Activated CD4-positive, alpha-beta T cell treated with anti-CD3 and anti-CD28 coated beads for 24 hours (primary cell): ENCODE measurements around the gene LRRC74B.
"Not testable (repeated sequence)": the region's sequence is repeated elsewhere in the genome, so short reads cannot be mapped to it uniquely, and the experiment has no call there.

Experiments
- DNase-seq, 2 donors: peaks; one replicate each; pipeline ENCODE4 v3.0.0-alpha.2; 2020; ENCODE audit warnings: low read depth in 2 of 2

LRRC74B gene

DNA sequence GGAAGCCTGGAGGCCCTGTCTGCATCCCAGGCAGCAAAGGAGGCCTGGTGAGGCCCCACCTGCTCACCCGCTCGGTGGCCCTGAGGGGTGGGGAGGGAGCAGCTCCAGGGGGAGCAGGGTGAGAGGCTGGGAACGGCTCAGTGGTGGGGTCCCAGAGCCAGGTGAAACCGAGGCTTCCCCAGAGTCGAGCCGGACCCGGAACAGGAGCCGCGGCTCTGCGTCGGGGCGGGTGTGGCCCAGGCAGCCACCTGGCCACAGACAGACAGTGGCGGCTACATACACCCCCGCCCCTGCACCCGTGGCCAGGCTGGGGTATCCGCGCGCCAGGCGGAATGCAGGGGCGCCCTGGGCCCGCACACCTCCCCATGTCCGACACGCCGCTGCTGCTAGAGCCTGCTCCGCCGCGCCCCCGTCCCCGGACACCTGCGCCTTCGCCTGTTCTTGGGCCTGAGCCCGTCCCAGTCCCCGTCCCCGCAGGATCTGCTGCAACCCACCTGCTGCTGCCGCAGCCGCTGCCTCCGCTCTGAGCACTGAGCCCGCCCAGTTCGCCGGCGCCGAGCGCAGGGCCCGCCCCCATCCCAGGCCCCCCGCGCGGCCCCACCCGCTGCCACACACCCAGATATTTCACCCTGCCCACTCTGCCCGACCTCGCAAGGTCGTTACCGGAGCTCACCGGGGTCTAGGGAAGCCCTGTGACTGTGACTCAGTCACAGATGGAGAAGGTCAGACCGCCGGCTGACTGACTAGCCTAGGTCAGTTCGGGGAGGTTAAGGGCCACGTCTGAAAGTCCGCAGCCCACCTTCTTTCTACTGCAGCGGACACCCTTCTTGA lies 13.5 kb upstream of the LRRC74B start, which contains the start of gene SLC7A4:
Gene SLC7A4, minus strand, starts transcription at position 525 of the 831 bp plus-strand sequence. CDS start 749 bp downstream, outside the sequence.
- DNase-seq, result no peak

DNA sequence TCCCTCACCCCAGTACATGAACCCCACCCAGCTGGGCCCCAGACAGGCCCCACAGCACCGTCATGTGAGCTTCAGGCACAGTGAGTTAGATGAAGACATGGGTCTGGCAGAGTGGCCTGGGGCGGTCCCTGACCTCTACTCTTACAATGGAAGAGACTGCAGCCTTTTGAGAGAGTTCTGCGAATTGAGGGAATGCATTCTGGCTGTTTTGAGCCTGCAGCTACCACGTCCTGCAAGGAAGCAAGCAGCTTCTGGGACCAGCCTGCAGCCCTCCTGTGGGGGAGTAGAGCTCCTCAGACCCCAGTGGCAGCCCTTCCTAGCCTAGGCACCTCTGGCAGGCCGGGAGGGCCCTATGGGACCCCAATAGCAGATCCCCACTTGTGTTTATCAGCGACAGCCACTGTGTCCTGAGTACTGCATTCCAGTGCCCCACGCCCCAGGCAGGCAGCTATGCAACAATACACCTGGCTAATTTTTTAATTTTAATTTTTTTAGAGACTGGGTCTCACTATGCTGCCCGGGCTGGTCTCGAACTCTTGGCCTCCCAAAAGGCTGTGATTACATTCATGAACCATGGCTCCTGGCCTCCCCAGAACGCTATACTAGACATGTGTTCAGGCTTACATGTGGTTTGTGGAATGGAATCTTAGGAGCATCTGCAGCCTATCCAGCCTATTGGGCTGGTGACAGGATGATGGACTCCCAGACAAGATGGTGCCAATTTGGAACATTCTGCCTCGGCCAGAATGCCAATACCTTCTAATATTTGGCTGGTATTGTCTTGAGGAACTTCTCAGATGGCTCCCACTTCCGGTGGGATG lies 12.7 kb upstream of the LRRC74B start:
- no peak for DNase-seq

DNA sequence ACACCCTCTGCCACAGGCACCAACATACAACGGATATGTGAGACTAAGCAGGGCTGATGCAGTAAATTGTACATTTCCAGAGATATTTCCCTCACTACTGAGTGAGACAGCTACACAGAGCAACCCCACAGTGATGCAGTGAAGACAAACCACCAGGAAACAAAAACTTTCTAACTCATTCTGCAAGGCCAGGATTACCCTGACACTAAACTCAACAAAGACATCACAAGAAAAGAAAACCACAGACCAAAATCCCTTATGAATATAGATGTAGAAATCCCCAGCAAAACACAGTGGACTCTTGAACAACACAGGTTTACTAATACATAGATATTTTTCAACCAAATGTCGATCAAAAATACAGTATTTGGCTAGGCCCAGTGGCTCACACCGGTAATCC lies 11.9 kb upstream of the LRRC74B start:
- DNase-seq, result no peak

DNA sequence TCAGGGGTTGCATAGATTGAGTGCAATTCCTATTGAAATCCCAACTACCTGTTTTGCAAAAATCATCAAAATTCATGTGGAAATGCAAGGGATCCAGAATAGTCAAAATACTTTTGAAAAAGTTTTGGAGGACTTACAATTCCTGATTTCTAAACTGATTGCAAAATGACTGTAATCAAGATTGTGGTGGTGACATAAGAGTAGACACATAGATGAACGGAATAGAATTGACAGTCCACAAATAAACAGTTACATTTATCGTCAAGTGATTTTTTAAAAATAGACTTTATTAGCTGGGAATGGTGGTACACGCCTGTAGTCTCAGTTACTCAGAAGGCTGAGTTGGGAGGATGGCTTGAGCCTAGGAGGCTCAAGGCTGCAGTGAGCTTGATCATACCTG lies 10.8 kb upstream of the LRRC74B start:
- DNase-seq, result no peak

DNA sequence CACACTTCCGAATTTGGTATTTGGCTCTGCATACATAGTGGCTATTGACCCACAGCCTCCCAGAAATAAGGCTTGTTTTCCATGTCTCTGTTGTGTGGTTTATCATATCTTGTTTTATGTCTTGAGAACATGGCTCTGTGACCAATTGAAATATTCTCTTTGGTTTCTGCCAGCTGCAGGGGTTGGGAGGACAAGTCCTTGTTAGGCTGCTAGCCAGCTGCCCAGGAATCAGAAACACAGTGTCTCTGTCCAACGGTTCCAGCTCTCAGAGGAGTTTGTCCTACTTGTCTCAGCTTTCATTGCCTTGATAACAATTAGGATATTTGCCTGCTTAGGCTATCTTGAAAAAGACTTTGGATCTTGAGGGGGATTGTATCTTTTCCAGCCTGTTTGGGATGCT lies 7.3 kb upstream of the LRRC74B start:
- DNase-seq, result no peak

DNA sequence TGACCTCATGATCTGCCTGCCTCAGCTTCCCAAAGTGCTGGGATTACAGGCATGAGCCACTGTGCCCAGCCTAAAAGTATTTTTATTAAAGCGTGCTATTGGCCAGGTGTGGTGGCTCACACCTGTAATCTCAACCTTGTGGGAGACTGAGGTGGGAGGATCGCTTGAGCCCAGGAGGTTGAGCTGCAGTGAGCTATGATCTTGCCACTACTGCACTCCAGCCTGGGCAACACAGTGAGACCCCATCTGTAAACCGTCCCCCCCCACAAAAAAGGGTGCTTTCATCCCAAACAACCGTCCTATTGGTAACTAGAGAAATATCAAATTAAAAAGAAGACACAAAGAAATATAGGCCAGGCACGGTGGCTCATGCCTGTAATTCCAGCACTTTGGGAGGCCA lies 6.6 kb upstream of the LRRC74B start:
- not testable (repeated sequence) for DNase-seq

DNA sequence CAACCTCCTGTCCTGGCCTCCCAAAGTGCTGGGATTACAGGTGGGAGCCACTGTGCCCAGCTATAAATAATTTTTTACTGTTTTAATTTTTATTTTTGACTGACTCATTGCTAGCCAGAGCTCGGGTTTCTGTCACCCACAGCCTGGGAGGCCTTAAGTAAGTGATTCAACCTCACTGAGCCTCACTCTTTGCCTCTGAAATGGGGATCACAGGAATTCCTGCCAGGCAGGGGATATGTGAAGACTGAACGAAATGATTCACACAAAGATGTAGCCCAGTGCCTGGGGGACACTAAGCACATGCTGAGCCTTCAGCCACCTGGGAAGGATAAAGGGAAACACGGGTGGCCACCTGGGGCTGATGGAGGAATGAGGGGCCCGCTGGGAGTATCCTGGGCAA lies 3.8 kb upstream of the LRRC74B start:
- no peak for DNase-seq

DNA sequence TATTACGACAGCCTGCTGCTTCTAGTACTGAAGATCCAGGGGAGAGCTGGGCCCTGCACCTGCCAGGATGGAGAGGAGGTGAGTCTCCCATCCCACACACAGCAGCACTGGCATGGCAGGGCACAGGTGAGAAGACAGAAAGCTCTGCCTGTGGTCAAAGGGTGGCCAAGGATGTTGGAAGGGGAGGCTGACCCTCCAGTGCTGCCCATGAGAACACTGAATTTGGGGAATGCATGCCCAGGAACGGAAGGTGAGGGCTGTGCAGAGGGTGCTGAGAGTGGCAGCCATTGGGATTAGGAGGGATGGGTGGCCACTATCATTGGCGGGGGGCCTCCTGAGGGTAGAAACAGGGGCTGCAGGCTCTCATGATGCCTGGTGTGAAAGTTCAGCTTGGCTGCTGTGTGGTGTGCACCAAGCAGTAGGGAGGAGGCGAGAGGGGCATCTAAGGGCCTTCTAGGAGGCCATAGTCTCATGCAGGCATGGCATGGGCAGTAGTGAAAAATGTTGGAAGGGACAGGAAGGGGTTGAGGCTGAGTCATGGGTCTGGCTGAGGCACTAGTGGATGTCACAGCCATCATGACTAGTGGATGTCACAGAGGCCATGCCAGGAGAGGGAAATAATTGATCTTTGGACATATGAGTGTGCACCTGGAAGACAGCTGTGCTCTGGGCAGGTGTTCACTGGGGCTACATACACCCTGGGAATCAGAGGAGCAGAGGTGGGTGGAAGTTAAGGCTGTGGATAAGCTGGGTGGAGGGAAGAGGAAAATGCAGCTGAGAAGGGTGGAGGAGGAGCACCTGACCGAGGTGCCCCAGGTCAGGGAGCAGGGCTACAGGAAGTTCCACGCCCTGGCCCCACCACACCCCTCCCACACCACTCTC lies 2.5 kb upstream of the LRRC74B start:
- DNase-seq, result no peak

DNA sequence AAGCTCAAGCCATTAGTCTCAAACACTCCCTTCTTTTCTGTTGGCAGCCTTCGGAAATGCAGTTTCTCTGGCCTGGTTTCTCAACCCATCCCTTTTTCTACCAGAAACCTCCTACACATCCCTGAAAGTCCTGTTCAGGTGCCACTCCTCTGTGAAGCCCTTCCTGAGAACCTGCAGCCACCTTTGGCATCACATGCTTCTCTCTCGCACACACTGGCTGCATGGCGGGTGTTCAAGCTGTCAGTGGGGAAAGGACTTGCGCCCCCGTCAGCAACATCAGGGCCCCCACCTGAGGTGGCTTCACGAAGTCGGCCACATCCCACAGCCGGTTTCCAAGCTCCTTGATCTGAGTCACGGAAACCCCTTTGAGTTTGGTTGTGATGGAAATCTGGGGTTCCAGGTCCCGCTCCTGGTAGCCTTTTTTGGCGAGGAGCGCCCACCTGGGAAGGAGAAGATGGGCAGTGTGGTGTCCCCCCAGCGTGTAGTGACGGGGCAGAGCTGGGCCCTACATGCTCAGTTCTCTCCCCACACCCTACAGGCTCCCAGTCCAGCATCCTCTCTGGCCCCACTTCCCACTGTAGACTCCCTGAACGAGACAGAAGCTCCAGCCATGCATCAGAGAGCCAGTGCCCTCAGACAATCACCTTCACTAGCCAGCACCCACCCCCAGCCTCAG lies 1.7 kb upstream of the LRRC74B start:
- no peak for DNase-seq

DNA sequence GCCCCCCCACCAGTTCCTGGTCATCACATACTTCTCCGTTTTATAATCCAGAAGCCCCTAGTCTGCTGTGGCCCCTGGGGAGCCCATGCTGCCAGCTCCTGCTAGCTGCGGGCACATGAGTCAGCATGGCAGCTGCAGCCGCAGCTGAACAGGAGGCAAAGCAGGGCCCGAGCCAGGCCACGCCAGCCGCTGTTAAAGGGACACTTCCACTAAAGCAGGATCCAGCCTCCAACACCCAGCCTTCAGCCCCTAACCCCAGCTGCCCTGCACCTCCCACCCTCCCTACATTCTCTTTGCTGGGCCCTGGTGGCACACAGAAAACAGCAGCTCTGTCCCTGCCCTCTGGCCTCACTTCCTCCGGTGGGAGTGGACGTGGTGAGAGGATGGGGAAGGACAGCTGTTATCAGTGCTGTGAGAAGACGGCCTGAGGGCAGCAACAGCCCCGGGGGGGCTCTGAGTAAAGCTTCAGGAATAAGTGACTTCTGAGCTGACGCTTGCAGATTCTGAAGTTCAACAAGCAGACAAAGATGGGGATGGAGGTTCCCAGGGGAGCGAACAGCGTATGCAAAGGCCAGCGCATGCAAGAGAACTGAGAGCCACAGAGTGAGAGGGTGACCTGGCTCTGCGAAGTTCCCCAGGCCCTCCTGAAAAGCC lies 688 bp upstream of the LRRC74B start:
- no peak for DNase-seq

DNA sequence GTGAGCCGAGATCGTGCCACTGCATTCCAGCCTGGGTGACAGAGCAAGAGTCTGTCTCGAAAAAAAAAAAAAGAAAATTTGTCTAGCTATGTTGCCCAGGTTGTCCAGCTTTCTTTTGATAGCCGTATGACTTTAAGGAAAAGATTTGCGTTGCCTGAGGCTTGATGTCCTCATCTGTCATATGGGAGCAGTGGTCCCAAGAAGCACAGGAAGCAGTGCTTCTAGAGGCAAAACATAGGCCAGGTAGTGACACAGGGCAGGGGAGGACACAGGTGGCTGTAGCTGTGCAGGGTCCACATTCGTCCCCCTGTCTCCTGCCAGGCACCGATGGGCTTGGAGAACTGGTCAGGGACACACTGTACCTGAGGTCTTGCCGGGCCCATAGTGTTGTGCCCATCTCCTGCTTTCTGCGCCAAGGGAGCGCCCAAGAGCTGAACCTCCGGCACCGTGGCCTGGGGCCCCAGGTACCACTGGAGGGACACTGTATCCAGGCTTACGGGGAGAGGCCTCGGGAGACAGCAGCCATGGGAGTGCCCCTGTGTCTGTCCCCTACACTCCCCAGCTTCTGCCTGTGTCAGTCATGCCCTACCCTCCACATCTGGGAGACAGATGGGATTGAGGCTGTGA lies 1.4 kb downstream of the LRRC74B start:
- DNase-seq, result no peak

DNA sequence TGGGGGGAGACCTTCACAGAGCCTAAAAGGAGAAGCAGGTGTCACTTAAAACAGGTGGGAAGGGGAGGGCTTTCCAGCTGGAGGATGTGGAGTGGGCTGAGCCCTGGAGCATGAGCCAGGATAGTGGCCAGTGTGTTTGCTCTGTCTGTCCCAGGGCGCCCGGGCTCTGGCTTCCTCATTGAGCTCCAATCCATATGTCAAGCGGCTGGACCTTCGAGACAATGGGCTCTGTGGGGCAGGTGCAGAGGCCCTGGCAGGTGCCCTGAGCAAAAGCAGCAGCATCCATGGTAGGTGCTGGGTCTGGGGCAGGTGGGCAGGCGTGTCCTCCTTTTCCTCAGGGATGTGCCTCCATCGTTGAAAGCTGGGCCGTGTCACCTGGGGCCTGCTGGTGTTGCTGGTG lies 2.0 kb downstream of the LRRC74B start:
- no peak for DNase-seq

DNA sequence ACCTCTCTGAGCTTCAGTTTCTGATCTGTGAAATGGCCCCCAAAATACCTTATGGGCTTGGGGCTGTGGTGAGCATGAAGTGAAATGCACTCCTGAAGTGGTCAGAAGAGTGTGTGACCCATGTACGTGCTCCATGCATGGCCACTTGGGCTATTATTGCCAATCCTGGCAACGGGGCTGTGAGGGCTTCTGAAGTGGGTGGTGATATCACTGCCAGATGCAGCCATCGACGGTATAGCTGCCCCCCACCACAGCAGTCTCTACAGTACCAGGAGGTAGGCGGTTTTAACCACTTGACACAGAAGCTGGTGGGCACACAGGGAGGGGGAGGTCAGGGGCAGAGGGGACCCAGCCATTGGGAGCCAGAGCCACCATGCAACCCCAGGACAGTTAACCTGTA lies 2.7 kb downstream of the LRRC74B start:
- not testable (repeated sequence) for DNase-seq

DNA sequence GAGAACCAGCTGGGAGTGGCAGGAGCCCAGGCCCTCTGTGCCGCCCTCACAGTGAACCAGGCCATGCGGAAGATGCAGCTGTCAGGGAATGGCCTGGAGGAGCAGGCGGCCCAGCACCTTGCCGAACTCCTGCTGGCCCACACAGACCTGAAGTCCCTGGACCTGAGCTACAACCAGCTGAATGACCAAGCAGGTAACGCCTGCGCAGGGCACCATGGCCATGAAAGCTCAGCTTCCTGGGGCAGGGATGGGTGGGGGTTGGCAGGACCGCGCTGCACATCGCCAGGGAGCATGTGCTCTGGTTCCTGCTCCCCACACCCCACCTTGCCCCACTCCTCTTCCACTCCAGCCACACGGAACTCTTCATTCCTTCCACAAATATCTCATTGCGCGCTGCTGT lies 3.2 kb downstream of the LRRC74B start:
- not testable (repeated sequence) for DNase-seq

DNA sequence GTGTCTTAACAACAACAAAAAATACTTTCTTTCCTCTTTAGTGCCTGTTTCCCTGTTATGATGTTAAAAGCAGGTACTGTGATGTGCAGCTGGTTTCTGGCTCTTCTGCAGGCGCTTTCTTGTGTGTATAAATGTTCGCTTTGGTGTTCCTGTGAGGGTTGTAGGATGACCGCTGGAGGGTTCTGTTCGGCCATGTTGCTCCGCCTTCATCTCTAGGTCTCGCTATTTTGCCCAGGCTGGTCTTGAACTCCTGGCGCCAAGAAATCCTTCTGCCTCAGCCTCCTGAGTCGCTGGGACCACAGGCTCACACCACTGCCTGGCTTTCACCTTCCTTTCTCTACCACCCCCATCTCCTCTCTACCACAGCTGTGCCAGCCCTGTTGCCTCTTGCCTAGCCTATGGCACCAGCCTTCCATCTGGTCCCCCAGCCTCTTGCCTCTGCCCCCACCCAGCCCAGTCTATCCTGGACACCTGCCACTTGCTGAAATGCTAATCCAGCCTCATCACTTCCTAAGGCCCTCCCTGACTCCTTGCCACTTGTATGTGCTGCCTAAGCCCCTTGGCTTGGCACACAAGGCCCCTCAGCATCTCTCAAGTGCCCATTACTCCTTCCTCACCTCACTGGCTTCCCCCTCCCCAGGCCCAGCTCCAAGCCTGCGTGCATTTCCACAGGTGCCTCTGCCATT lies 5.5 kb downstream of the LRRC74B start:
- no peak for DNase-seq

DNA sequence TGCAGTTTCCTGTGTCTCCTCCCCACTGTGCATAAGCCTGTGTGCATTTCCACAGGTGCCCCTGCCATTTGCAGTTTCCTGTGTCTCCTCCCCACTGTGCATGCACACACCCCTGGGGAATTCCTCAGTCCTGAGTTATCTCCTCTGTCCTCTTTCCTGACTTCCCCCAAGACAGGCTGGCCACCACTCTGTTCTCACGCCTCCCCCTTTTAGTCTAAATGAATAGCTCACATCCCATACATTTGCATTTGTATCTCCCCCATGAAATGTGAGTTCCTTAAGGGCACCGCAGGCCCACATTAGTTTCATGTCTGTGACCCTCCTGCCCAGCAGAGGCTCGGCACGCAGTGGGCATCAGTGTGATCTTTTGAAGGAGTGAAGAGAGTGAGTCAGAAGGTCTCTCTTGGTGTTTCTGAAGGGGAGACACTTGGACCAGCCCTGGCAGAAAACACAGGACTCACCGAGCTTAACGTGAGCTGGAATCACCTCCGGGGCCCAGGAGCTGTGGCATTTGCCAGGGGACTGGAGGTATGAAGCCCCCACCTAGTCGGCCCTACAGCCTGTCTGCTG lies 6.2 kb downstream of the LRRC74B start:
- DNase-seq, result no peak

DNA sequence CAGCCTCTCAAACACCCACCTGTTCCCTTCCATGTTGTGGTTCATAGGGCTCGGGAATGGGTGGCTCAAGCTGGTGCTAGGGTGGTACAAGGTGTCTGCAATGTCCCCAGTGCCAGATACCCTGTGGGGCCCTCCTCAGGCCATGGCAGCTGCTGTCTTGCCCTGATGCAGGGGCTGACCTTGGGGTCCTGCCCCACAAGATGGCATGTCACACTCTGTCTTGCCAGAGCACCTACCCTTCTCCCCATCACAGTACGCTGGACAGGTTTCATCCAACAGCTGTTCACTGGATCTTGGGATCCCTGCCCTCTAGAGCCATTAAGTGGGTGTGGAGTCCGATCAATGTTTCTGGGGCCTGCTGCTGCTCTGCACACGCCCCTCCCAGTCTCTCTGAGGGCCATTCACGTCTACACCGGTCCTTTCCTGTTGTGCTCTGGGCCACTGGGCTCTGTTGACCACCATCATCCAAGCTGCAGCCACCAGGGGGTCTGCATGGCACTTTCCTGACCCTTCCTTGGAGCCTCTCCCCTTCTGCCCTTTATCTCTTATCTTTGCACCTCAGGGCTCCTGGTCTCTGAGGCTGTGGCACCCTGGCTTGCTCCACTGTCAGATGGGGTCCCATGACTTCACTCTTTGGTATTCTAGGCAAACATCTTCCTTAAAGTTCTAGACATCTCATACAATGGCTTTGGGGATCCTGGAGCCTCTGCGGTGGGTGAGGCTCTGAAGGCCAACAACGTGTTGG lies 7.1 kb downstream of the LRRC74B start:
- no peak for DNase-seq

DNA sequence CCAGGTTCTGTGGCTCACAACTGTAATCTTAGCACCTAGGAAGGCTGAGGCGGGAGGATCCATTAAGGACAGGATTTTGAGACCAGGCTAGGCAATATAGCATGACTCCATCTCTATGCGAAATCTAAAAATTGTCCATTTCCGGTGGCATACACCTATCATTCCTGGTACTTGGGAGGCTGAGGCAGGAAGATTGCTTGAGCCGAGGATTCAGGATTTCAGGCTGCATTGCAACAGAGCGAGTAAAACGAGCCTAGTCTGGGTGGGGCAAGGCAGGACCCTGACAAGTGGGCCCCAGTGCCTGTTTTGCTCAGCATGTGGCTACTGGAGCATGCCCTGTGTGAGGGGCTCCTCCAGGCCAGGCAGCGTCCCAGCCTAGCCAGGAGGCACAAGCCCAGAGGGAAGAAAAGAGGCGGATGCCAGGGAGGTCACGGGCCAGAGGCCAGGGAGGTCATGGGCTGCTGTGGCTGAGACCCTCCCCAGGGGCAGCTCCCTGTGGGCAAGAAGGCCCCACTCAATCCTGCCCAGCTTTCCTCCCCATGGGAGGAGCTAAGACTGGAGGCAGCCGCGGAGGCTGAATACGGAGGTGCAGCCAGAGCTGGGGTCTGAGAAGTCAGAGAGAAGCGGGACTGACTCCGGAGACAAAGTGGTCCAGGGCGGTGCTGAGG lies 8.4 kb downstream of the LRRC74B start:
- no peak for DNase-seq
